Activated T-cell treated with anti-CD3 and anti-CD28 coated beads, Interleukin-2, amount 50 U/mL, for 72 hours (primary cell): ENCODE measurements around the gene EZH1. TPM values are rescaled to one million over a fixed set of nuclear protein-coding genes. Genes with fewer than 3 reads are reported as not detected.
"Not testable (repeated sequence)": the region's sequence is repeated elsewhere in the genome, so short reads cannot be mapped to it uniquely, and the experiment has no call there.

ENCODE experiments used
- ATAC-seq, 2 donors: fragments of 150-1000 bp; cut with Tn5 transposase; replicated peaks in 1 of 2; 2 replicates each; pipeline ENCODE4 v1.10.0; 2021; ENCODE audit warnings: moderate library complexity in 2 of 2, mild to moderate bottlenecking in 1 of 2
- DNase-seq, 2 donors: peaks; one replicate each; pipeline ENCODE4 v3.0.0; 2021 to 2022; ENCODE audit warnings: mixed read lengths in 1 of 2
- H3K27ac Mint-ChIP-seq: one replicate; pipeline ENCODE4 v1.8.0; 2022; ENCODE audit warnings: mild to moderate bottlenecking, moderate library complexity, mixed read lengths
- H3K27me3 Mint-ChIP-seq: one replicate; pipeline ENCODE4 v1.8.0; 2022; ENCODE audit warnings: low read depth, mixed read lengths
- H3K36me3 Mint-ChIP-seq, 2 donors: one replicate each; pipeline ENCODE4 v1.8.0; 2022; ENCODE audit warnings: mixed read lengths in 2 of 2, mild to moderate bottlenecking in 1 of 2; ENCODE audit not compliant: insufficient read depth in 2 of 2
- H3K4me1 Mint-ChIP-seq: one replicate; pipeline ENCODE4 v1.8.0; 2022; ENCODE audit warnings: low read depth, mixed read lengths
- H3K4me3 Mint-ChIP-seq, 2 donors: one replicate each; pipeline ENCODE4 v1.8.0; 2022; ENCODE audit warnings: mild to moderate bottlenecking in 2 of 2, mixed read lengths in 2 of 2, moderate library complexity in 2 of 2
- H3K9me3 Mint-ChIP-seq, 2 donors: one replicate each; pipeline ENCODE4 v1.8.0; 2022; ENCODE audit warnings: mixed read lengths in 2 of 2
- total RNA-seq, 2 donors: library from RNA; stranded (reverse); gene quantifications; one replicate each; pipeline ENCODE4 v1.2.3, GENCODE V29; 2022

EZH1 gene
- total RNA-seq, 2 donors from 2014 or later: 40.9 to 45.9 TPM

DNA sequence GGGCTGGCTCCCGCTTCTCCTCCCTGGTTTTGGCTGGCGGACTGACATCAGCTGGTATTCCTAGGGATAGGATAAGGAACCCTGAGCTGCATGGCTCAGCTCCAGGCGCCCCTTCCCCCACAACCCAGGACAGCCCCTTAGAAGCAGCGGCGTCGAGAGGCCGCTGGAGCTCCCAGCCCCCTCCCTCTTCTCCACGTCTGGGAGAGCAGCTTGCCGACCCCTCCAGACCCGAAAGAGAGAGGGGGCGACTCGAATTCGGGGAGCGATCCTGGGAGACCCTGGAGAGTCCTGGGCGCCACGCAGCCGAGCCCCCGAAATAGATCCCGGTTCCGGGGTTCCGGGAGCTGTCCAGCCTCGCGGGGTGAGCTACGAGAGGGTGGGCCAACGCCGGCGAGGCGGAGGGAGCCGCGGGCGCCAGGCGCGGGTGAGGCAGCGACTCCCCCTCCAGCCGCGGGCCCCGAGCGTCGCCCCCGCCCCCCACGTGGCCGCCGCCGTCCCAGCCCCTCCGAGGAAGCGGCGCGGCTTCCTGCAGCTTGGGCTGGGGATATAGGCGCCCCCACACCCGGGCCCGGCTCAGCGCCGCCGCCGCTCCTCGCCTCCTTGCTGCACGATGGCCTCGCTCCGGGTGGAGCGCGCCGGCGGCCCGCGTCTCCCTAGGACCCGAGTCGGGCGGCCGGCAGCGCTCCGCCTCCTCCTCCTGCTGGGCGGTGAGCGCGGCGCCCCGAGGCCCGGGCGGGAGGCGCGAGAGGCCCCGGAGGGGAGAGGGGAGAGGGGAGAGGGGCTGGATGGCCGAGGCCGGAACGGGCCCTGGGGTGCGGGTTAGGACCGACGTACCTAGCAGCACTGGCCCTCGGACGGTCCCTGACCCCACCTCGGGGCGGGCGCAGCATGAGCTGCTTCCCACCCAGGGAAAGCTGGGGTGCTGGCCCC is 16.1 kb upstream of the EZH1 start, which contains the start of gene RAMP2:
TSS of gene RAMP2 (plus strand) at position 576 of the 930 bp plus-strand sequence. CDS start at position 611, 35 bp downstream.
- peak within 1 kb of the TSS; percentile 60 to 64 for H3K4me3 Mint-ChIP-seq
- peaks cover 75% of the 10 kb centered on the region for H3K27me3 Mint-ChIP-seq
- no peaks in the 10 kb centered on the region for H3K9me3 Mint-ChIP-seq
- peaks cover 4% of the 10 kb centered on the region for H3K4me1 Mint-ChIP-seq
- ATAC-seq (peak; percentile 50 to 54), DNase-seq (peak; percentile 33 to 34)
- no peak within 1 kb of the TSS for H3K27ac Mint-ChIP-seq
- H3K36me3 Mint-ChIP-seq: no peaks in the 10 kb centered on the region

DNA sequence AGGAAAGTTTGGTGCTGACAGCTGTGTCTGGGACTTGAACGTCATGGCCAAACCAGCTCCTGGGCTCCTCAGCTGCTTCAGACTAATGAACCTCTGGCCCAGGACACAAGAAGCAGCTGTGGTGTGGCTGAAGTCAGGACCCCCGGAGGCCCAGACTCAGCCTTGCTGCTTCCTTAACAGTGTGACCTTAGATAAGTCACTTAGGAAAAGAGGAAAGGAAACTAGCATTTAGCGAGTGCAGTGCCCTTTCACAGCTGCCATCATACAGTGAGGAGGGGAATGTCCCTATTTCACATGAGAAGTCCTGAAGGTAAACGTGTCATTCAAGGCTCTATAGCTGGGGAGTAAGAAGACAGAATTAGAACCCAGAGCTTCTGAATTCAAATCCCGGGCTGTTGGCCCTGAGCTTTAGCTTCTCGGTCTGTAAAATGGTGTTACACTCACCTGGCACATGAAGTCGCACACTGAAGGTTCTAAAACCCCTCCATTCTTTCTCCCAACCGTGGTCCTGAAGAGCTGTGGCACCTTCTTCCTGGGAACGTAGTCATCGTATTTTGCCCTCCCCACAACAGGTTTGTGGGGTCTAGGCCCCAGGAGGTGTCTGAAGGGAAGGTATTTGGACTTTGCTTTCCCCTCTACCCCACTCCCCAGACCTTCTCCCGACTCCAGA is 15.3 kb upstream of the EZH1 start:
- H3K27ac Mint-ChIP-seq: no peak overlapping the region
- H3K9me3 Mint-ChIP-seq: no peaks in the 10 kb centered on the region
- peak overlapping the region; percentile 56 to 64 for H3K4me3 Mint-ChIP-seq
- H3K4me1 Mint-ChIP-seq: peaks cover 4% of the 10 kb centered on the region
- DNase-seq: no peak
- no peaks in the 10 kb centered on the region for H3K36me3 Mint-ChIP-seq
- no peak for ATAC-seq
- H3K27me3 Mint-ChIP-seq: peaks cover 72% of the 10 kb centered on the region

DNA sequence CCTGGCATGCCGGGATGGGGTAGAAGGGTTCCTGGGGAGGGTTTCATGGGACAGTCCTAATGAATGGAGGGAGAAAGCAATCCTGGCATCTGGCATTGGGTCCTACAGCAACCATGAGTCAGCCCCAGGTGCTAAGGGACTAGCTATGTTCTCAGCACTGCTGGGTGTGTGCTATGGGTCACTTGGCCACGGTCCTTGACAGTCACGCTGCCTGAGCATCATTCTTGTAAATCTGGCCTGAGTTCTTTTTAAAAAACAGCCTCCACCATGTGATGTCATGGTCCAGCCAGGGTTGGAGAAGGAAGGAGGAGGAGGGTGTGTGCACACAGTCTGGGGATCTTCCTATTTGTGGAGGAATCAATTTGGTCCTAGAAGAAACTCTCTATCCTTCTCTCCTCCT is 9.9 kb upstream of the EZH1 start:
- DNase-seq (no peak), ATAC-seq (no peak)
- Mint-ChIP-seq H3K27ac (no peak overlapping the region), H3K27me3 (peaks cover 67% of the 10 kb centered on the region), H3K4me1 (no peaks in the 10 kb centered on the region), H3K36me3 (no peaks in the 10 kb centered on the region), H3K9me3 (no peaks in the 10 kb centered on the region), H3K4me3 (no peak overlapping the region)

DNA sequence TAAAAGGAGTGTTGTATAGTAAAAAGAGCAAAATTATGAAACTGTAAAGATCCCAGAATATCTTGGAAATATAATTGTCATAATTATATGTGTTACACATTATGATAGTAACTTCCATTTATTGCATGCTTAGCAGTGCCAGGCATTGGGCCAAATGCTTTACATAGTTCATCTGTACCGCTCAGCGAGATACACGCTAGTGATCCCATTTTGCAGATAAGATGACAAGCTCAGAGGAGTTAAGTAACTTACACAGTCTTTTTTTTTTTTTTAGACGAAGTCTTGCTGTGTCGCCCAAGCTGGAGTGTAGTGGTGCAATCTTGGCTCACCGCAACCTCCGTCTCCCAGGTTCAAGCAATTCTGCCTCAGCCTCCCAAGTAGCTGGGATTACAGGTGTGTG is 6.8 kb upstream of the EZH1 start:
- Mint-ChIP-seq H3K27me3 (peaks cover 56% of the 10 kb centered on the region), H3K4me1 (no peaks in the 10 kb centered on the region), H3K9me3 (no peaks in the 10 kb centered on the region), H3K27ac (no peak overlapping the region), H3K4me3 (no peak overlapping the region), H3K36me3 (no peaks in the 10 kb centered on the region)
- no peak for DNase-seq
- no peak for ATAC-seq

DNA sequence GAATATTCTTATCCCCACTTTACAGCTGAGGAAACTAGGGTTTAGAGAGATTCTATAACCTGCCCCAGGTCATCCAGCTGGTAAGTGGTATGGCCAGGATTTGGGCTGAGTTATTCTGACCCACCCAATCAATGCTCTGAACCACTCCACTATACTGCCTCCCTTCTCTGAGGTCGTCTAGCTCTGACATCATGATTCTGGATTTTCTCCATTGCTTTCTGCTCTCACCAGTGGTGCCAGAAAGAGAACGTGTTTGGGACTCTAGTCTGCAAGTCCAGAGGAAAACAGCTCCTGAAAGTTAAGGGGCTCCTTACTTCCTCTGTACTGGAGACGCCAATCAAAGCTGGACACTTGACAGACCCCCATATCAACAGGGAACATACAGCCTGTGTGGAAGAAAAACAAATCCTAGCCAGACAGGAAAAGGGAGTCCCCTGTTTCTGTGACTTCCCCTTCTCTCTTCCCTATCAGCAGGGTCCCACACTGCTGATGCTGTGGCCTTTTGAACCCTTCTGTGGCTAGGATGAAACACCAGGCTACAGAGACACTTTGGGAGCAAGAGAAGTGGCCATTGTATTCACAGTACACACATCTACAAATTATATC is 6.0 kb upstream of the EZH1 start:
- Mint-ChIP-seq H3K36me3 (no peaks in the 10 kb centered on the region), H3K27ac (no peak overlapping the region), H3K4me1 (no peaks in the 10 kb centered on the region), H3K9me3 (no peaks in the 10 kb centered on the region), H3K27me3 (peaks cover 50% of the 10 kb centered on the region), H3K4me3 (no peak overlapping the region)
- DNase-seq (no peak), ATAC-seq (no peak)

DNA sequence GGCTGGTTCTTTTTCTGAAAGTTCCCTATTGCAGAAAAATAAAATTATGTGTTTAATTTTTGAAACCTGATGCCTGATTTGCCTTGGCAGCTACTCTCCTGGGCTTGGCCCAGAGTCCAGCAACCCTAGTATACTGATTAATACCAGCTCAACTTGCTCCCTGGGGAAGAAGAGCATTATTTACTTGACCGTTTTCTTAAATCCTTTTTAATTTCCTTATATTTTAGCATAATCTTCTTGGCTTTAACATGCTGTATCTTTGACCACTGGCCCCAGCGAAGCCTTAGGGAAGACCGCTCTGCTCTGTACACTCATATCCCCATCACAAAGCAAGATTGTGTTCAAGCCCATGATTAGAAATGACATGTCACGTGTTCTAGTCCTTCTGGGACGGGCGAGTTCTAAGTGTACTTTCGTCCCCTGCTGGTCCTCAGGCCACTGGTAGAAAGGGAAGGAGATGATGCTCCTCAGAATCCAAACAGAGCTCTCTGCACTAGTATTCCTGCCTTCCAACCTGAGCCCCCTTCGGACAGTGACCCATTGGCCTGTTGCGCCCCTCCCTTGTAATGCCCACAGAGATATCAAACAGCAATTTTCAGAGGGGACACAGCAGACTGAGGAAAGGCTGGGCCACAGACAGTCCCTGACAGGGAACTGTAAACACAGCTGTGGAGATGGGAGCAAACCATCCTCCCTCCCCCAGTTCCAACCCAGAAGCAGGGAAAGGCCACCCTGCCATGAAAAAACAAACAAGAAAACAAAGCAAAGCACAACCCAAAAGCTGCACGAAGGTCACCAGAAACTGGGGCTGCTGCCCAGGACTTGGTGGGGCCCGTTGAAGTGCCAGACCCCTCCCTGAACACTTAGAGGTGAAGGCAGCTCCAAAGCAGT is 4.3 kb upstream of the EZH1 start:
- DNase-seq (no peak), ATAC-seq (no peak)
- Mint-ChIP-seq H3K9me3 (no peaks in the 10 kb centered on the region), H3K4me3 (no peak overlapping the region), H3K27me3 (peaks cover 39% of the 10 kb centered on the region), H3K36me3 (no peaks in the 10 kb centered on the region), H3K27ac (no peak overlapping the region), H3K4me1 (peaks cover 10% of the 10 kb centered on the region)

DNA sequence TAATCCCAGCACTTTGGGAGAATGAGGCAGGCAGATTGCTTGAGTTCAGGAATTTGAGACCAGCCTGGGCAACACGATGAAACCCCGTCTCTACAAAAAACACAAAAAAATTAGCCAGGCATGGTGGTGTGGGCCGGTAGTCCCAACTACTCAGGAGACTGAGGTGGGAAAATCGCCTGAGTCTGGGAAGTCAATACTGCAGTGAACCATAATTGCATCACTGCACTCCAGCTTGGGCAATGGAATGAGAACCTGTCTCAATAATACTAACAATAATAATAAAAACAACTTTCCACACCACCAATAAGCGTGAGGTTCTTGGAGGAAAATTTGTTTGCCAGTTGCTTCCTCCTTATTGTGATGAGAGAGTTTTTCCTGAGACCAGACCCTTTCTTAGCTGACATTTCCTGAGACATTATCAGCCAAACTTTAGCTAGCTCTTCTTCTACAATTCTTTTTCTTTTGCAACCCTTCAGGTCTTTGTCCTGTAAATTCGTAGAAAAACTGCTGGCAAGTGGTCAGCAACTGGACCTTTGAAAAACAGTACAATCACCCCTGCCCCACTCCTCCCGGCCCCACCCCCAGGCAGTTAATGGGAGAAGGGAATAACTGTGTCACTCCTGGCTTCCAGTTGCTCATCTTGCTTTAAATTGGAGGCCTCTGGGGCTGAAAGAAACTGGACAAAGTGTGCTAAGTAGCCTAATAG is 3.5 kb upstream of the EZH1 start:
- no peak overlapping the region for H3K4me3 Mint-ChIP-seq
- DNase-seq (no peak), ATAC-seq (no peak)
- H3K9me3 Mint-ChIP-seq: no peaks in the 10 kb centered on the region
- H3K36me3 Mint-ChIP-seq: no peaks in the 10 kb centered on the region
- peaks cover 18% of the 10 kb centered on the region for H3K4me1 Mint-ChIP-seq
- H3K27ac Mint-ChIP-seq: no peak overlapping the region
- peaks cover 33% of the 10 kb centered on the region for H3K27me3 Mint-ChIP-seq

DNA sequence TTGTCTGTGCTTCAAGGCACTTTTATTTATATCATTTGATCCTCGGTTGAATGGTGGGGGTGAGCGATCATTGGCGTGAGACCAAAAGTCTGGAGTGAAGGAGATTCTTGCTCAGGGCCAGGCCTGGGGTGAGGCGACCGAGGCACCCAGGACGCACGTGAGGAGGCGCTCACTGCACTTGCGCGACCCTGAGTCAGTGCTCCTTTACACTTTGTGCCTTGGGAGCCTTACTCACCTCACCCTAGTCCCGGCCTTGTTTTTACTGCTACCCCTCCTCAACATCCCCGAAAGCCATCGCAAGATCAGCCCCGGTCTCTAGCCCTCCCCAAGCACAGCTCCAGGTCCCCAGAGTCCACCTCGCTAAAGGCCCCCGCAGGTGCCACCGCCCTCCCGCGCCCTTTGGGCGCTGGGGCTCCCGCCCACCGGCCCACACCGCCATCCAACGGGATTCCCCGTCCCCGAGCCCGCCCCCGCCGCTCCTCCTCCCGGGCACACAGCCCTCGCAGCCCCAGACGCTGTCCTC is 496 bp downstream of the EZH1 start:
- peaks cover 26% of the 10 kb centered on the region for H3K4me1 Mint-ChIP-seq
- peaks cover 10% of the 10 kb centered on the region for H3K27me3 Mint-ChIP-seq
- ATAC-seq (peak; percentile 80), DNase-seq (peak; percentile 74 to 76)
- no peaks in the 10 kb centered on the region for H3K36me3 Mint-ChIP-seq
- H3K4me3 Mint-ChIP-seq: peak overlapping the region; percentile 94
- H3K9me3 Mint-ChIP-seq: no peaks in the 10 kb centered on the region
- H3K27ac Mint-ChIP-seq: peak overlapping the region; percentile 96

DNA sequence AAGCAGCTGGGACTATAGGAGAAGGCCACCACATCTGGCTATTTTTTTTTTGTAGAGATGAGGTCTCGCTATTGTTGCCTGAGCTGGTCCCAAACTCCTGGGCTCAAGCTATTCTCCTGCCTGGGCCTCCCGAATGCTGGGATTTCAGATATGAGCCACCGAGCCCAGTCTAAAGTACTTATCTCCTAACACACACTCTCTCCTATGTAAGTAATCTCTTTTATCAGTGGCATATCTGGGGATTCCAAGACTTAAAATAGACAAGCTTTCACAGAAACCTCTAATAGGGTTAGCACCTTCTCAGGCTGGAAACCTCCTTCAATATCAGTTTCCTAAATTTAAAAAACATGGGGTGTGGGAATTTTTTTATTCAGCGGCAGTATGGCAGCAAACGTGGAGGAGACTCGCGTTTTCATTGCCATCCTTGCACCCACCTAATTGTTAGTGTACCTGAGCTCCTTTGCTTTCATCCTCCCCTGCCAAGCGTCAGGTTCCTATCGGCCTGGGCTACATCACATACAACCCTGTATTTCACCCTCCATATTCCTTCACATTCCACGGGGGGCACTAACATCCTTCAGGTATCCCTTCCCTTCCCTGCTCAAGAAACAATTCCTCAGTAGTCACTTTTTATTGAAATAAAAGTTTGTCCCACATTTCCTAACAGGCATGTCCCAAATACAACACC is 1.1 kb downstream of the EZH1 start:
- ATAC-seq (no peak), DNase-seq (no peak)
- Mint-ChIP-seq H3K4me3 (peak overlapping the region; percentile 94), H3K27me3 (peaks cover 10% of the 10 kb centered on the region), H3K27ac (peak overlapping the region; percentile 96), H3K36me3 (no peaks in the 10 kb centered on the region), H3K9me3 (no peaks in the 10 kb centered on the region), H3K4me1 (peaks cover 26% of the 10 kb centered on the region)

DNA sequence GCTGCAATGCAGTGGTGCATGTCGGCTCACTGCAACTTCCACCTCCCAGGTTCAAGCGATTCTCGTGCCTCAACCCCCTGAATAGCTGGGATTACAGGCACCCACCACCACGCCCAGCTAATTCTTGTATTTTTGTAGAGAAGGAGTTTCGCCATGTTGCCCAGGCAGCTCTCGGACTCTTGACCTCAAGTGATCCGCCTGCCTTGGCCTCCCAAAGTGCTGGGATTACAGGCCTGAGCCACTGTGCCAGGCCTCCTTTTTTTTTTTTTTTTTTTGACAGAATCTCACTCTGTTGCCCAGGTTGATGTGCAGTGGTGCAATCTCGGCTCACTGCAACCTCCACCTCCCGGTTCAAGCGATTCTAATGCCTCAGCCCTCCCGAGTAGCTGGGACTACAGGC is 1.9 kb downstream of the EZH1 start:
- H3K4me1 Mint-ChIP-seq: peaks cover 26% of the 10 kb centered on the region
- not testable (repeated sequence) for H3K36me3 Mint-ChIP-seq, H3K9me3 Mint-ChIP-seq, H3K27ac Mint-ChIP-seq, ATAC-seq, H3K4me3 Mint-ChIP-seq, DNase-seq, H3K27me3 Mint-ChIP-seq

DNA sequence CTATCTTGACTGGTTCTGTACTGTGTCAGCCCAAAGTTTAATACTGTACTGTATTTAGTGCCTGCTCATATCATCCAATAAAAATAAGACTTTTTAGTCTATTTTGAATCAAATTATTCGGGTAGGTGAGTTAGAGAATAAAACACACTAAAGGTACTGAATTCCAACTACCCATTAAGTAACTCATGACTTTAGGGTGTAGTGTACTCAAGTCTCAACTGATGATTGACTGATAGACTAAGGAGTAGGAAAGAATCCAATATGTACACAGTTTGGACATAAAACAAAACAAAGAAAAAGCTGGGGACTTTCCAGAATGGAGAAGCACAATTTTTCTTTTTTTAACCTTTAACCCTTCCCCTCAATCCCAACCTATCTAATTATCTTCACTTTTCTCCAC is 4.1 kb downstream of the EZH1 start:
- Mint-ChIP-seq H3K36me3 (no peaks in the 10 kb centered on the region), H3K27ac (peak overlapping the region; percentile 60), H3K4me3 (no peak overlapping the region), H3K4me1 (peaks cover 26% of the 10 kb centered on the region), H3K27me3 (no peaks in the 10 kb centered on the region), H3K9me3 (no peaks in the 10 kb centered on the region)
- no peak for DNase-seq
- no peak for ATAC-seq
